WTC11 (cell line): ENCODE measurements around the gene PPFIBP2.

Experiments used
- AFF4 ChIP-seq: sonication (generic); formaldehyde crosslinking; IDR thresholded peaks from 2 replicates; pipeline ENCODE4 v1.8.1; 2023; ENCODE audit warnings: mild to moderate bottlenecking, missing genetic modification reagents, borderline replicate concordance
- CTCF ChIP-seq: fragments of 200-600 bp; IDR thresholded peaks from 2 replicates; pipeline ENCODE4 v1.8.0; 2022; ENCODE audit warnings: antibody characterized with exemption
- ESRRA ChIP-seq: sonication (generic); formaldehyde crosslinking; IDR thresholded peaks from 2 replicates; pipeline ENCODE4 v1.8.1; 2022; ENCODE audit warnings: mild to moderate bottlenecking, missing genetic modification reagents, borderline replicate concordance
- ETV6 ChIP-seq: sonication (generic); formaldehyde crosslinking; IDR thresholded peaks from 2 replicates; pipeline ENCODE4 v1.8.1; 2022; ENCODE audit warnings: mild to moderate bottlenecking, missing genetic modification reagents
- FOXP4 ChIP-seq: sonication (generic); formaldehyde crosslinking; IDR thresholded peaks from 2 replicates; pipeline ENCODE4 v1.8.0; 2022; ENCODE audit warnings: mild to moderate bottlenecking, missing genetic modification reagents
- JUN ChIP-seq: sonication (generic); formaldehyde crosslinking; IDR thresholded peaks from 2 replicates; pipeline ENCODE4 v1.8.0; 2023; ENCODE audit warnings: mild to moderate bottlenecking, missing genetic modification reagents
- MAX ChIP-seq: sonication (generic); formaldehyde crosslinking; IDR thresholded peaks from 2 replicates; pipeline ENCODE4 v1.8.0; 2022; ENCODE audit warnings: mild to moderate bottlenecking, missing genetic modification reagents
- OVOL2 ChIP-seq: fragments of 250-450 bp; sonication (Bioruptor Pico); IDR thresholded peaks from 2 replicates; pipeline ENCODE4 v1.9.0; 2021; ENCODE audit warnings: mild to moderate bottlenecking, borderline replicate concordance
- PREB ChIP-seq: sonication (generic); formaldehyde crosslinking; IDR thresholded peaks from 2 replicates; pipeline ENCODE4 v1.8.1; 2022; ENCODE audit warnings: mild to moderate bottlenecking, missing genetic modification reagents, moderate library complexity, borderline replicate concordance
- RELA ChIP-seq: sonication (generic); formaldehyde crosslinking; IDR thresholded peaks from 2 replicates; pipeline ENCODE4 v1.8.1; 2022; ENCODE audit warnings: missing genetic modification reagents, mild to moderate bottlenecking, borderline replicate concordance
- SOX15 ChIP-seq: fragments of 250-450 bp; sonication (Bioruptor Pico); IDR thresholded peaks from 2 replicates; pipeline ENCODE4 v1.9.0; 2021; ENCODE audit warnings: mild to moderate bottlenecking
- ZNF138 ChIP-seq: sonication (generic); formaldehyde crosslinking; conservative IDR thresholded peaks from 2 replicates; pipeline ENCODE4 v1.8.1; 2022; ENCODE audit warnings: mild to moderate bottlenecking, moderate library complexity, missing genetic modification reagents
- ZNF423 ChIP-seq: fragments of 250-450 bp; sonication (Bioruptor Pico); IDR thresholded peaks from 2 replicates; pipeline ENCODE4 v2.1.2; 2022; ENCODE audit warnings: mild to moderate bottlenecking, moderate library complexity
- ZNF425 ChIP-seq: fragments of 250-450 bp; sonication (Bioruptor Pico); conservative IDR thresholded peaks from 2 replicates; pipeline ENCODE4 v1.9.0; 2021; ENCODE audit warnings: mild to moderate bottlenecking

GRCh38 chr11:7518811-7519562 is 5.2 kb downstream of the PPFIBP2 start:
- no peak for TF ChIP-seq ETV6 (CRISPR knock-in tag)
- no peak for TF ChIP-seq ZNF423 (CRISPR knock-in tag)
- no peak for TF ChIP-seq RELA (CRISPR knock-in tag)
- no peak for TF ChIP-seq MAX
- TF ChIP-seq CTCF, result no peak
- no peak for TF ChIP-seq JUN
- TF ChIP-seq FOXP4 (CRISPR knock-in tag), result no peak
- no peak for TF ChIP-seq PREB (CRISPR knock-in tag)
- no peak for TF ChIP-seq OVOL2 (CRISPR knock-in tag)
- TF ChIP-seq ZNF138 (CRISPR knock-in tag), result no peak
- no peak for TF ChIP-seq AFF4 (CRISPR knock-in tag)
- TF ChIP-seq ZNF425, result no peak
- TF ChIP-seq ESRRA (CRISPR knock-in tag), result no peak
- no peak for TF ChIP-seq SOX15
